ENCODE measurements around the gene GIT2.

DNA sequence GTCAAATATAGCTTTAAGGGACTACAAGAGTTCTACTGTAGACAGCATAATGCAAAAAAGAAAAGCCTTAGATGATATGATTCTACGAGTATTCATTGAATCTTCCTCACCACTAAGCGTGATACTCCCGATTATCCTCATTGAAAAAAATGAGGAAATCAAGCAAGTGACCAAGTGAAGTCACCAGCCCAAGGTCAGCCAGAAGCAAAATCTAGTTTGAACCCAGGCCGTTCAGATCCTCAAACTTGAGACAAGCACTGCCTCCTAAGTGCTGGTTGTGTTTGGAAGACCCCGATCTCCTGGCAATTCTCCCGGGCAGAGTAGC, 845 bp downstream of the GIT2 start:
- TF ChIP-seq, protein P1, sequence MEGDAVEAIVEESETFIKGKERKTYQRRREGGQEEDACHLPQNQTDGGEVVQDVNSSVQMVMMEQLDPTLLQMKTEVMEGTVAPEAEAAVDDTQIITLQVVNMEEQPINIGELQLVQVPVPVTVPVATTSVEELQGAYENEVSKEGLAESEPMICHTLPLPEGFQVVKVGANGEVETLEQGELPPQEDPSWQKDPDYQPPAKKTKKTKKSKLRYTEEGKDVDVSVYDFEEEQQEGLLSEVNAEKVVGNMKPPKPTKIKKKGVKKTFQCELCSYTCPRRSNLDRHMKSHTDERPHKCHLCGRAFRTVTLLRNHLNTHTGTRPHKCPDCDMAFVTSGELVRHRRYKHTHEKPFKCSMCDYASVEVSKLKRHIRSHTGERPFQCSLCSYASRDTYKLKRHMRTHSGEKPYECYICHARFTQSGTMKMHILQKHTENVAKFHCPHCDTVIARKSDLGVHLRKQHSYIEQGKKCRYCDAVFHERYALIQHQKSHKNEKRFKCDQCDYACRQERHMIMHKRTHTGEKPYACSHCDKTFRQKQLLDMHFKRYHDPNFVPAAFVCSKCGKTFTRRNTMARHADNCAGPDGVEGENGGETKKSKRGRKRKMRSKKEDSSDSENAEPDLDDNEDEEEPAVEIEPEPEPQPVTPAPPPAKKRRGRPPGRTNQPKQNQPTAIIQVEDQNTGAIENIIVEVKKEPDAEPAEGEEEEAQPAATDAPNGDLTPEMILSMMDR (IDR thresholded peaks at IDR 0.05): no peak
- no peak for TF ChIP-seq POLR2A (IDR thresholded peaks at IDR 0.05)

Measured in esophagus squamous epithelium (tissue), 4 donors.